Measurements from ENCODE around the gene EXD1.

The EXD1 gene

GRCh38 chr15:41231422-41232226, 1.1 kb upstream of the EXD1 start:
- DNase-seq: no peak

DNA sequence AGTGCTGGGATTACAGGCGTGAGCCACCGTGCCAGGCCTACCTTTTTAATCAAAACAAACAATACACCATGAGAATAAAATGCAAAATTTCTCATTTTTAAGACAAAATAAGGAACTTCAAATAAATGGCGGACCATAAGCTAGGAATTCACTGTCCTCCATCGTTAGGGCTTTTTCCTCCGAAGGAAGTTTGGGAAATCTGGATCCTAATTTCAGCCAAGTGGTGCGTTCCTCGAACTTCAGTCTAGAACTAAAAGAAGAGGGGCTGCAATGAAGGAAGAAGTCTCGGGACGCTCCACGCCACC, 260 bp downstream of the EXD1 start:
- no peak for DNase-seq

DNA sequence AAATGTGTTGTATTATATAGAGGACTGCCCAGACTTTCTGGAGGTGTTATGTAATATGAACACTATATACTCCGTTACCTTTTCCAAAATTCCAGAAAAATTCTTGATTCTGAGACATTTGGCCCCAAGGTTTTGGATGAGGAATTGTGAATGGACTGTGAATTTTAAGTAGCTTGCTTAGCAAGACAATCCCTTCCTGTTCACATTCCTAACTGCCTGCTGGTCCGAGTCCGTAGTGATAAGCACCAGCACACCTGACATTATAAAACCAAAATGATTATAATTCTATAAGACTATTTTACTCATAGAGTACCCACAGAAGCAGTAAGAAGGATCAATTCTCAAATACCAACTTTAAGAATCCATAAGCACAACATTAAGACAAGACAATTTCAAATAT, 11.2 kb downstream of the EXD1 start:
- DNase-seq: no peak

DNA sequence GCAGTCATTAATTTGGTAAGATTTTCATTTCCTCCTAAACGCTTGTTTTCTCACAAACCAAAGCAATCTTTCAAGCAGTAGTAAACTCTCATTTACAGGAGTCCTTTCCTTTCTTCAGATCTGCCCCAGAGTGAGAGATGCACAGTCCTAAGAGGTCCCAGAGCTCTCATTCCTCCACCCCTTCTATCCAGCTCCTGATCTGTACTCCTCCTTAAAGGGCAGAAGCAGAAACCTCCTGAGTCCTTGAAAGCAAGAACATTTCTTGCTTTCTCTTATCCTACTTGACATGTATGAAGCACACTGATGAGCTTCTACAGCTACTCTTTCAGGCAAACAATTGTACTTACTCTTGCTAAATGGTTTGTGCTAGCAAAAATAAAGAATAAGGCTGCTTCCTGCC, 11.7 kb downstream of the EXD1 start:
- no peak for DNase-seq

DNA sequence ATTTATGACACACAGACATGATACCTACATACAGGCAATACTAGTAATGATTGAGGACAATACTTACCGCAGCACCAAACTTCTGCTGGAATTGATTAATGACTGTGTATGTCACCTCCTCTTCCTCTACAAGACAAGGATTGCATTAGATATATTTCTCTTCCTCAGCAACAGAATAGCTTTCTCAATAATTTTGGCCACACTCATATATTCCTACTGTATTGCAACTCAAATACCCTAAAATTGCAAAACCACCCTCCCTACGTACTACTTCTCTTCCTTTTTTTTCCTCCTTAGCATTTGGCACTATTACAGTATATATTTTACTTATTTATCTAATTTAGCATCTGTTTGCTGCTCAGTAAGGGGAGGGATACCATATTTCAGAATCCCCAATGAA, 14.8 kb downstream of the EXD1 start:
- no peak for DNase-seq

DNA sequence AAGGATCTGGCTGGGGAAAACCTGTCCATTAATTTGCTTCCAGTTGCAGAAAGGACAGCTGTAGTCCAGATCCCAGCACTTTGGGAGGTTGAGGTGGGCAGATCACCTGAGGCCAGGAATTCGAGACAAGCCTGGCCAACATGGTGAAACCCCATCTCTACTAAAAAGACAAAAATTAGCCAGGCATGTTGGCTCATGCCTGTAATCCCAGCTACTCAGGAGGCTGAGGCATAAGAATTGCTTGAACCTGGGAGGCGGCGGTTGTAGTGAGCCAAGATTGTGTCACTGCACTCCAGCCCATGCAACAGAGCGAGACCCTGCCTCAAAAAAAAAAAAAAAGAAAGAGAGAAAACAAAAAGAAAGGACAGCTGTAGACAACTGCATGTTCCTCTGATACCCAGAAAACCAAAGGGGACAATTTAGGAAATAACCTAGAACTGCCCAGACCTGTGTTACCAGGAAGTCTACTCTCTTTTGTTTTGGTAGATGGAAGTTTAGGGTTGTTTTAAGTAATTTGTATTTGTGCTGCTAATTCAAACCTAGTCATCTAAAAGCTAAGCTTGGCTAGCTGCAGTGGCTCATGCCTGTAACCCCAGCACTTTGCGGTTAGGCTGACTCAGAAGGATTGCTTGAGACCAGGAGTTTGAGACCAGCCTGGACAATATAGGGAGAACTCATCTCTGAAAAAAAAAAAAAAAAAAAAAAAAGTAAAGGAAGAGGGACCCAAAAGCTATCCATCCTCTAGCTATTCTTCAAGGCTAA, 22.7 kb downstream of the EXD1 start:
- DNase-seq: no peak

DNA sequence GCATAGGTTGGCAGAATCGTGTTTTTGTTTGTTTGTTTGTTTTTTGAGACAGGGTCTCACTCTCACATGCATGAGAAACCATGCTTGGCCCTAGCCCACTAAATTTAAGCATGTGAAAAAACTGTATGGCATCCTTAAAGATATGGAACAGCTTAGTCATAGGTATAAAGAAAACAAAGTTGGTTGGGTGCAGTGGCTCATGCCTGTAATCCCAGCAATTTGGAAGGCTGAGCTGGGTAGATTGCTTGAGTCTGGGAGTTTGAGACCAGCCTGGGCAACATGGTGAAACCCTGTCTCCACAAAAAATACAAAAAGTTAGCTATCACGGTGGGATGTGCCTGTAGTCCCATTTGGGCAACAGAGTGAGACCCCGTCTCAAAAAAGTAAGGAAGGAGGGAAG, 25.2 kb downstream of the EXD1 start:
- no peak for DNase-seq

DNA sequence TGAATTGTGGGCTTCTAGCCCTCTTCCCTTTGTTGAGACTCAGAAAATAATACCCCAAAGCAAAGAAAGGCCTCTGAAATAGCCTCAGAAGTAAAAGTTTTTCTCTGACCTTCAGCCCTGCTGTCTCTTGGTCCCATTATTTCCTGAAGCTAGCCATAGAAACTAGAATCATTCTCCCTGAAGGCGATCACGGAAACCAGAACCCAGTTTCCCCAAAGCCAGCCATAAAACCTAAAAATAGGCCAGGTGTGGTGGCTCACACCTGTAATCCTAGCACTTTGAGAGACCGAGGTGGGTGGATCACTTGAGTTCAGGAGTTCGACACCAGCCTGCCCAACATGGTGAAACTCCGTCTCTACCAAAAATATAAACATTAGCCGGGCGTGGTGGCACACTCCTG, 27.2 kb downstream of the EXD1 start:
- DNase-seq: no peak

- no peak for DNase-seq
Observed at GRCh38 chr15:41199470-41199869, 31.1 kb downstream of the EXD1 start.

GRCh38 chr15:41194444-41194843, 36.1 kb downstream of the EXD1 start:
- DNase-seq: no peak

DNA sequence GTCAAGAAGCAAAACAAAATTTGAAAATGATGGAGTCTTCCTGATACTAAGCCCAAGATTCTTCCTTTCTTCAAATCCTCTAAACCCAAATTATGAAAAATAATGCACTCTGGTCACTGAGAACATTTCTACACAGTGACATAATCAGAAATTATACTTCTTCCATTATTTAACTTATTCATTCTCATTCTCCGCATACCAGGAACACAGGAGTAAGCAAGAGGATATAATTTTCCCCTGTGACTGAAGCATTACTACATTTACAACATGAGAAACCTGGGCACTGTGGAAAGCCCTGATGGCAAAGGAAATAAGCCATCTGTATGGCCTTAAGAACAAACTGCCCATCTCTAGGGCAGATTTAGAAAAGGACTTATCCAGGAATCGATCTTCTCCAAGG, 47.0 kb downstream of the EXD1 start:
- DNase-seq: no peak

DNA sequence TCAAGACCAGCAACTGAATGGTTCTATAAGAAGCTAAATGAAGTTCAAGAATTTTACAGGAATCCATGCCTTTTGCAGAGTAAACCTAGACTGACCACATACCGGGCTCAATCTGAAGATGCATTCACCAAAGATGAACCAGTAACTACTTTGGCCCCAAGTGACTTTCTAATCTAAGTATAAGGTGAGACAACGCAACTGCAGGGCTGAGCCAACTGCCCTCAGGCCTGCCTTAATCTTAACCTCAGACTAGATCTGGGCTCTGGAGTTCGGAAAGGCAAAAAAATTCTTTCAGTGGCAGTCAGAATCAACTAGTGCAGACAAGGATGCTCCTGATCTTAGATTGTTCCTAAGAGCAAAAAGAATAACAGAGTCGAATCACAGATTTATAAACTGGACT, 48.3 kb downstream of the EXD1 start:
- no peak for DNase-seq

DNA sequence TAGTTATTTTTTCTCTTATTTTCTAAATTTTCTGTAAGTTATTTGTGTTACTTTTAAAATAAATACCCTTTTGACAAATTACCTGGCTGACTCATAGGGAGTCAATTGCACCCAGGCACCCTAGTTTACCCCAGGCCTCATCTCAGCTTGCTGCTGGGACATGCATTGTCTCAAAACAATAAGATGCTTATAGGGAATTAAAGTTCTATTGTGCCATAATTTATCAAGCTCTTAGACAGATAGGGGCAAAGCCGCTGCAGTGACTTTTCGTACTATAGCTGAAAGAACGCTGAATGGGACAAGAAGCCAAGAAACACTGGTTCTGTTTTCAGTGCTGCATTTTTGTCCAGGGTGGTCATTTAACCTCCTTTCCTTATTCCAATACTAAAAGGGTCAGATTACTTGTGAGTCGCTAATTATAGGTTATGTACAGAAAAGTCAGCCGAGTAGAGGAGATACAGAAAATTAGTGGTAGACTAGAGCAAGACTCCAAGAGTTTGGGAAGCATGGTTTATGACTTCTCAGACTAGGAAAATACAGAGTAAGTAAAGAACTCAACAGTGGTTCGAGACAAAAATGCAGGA, 50.3 kb downstream of the EXD1 start:
- no peak for DNase-seq

DNA sequence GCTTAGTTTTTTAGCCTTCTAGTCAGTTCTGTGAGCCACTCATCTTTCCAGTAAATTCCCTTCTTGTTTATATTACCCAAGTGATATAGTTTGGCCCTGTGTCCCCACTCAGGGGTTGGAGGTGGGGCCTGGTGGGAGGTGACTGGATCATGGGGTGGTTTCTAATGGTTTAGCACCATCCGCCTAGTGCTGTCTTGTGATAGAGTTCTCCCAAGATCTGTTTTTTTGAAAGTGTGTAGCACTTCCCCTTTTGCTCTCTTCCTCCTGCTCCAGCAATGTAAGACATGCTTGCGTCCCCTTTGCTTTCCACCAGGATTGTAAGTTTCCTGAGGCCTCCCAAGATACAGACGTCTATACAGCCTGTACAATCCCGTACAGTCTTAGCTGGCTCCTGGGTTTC, 60.8 kb downstream of the EXD1 start:
- DNase-seq: no peak

- no peak for DNase-seq
Observed at GRCh38 chr15:41169086-41169485, 61.5 kb downstream of the EXD1 start.

GRCh38 chr15:41161736-41162135, 68.8 kb downstream of the EXD1 start:
- no peak for DNase-seq

DNA sequence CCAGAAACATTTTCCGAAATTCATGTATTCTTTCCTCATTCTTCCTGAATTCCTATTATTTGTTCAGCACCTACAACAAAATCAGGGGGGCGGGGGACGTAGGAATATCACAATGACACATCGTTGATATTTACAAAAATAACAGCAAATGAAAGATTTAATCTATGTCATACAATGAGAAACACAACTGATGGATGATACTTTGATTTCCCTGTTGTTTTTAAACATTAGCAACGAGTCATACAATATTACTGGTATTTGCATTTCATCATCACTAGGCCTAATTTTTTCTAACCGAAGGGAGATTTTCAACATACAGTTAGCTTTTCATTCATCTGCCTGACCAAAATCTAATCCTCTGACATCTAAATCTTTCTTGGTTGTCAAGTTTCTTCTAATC, 69.2 kb downstream of the EXD1 start:
- DNase-seq: no peak

GRCh38 chr15:41160639-41161315, 69.8 kb downstream of the EXD1 start:
- DNase-seq: no peak

GRCh38 chr15:41154412-41154811, 76.1 kb downstream of the EXD1 start:
- no peak for DNase-seq

GRCh38 chr15:41153733-41154132, 76.8 kb downstream of the EXD1 start:
- DNase-seq: no peak

- no peak for DNase-seq
Observed at GRCh38 chr15:41151451-41152005, 79.0 kb downstream of the EXD1 start.

DNA sequence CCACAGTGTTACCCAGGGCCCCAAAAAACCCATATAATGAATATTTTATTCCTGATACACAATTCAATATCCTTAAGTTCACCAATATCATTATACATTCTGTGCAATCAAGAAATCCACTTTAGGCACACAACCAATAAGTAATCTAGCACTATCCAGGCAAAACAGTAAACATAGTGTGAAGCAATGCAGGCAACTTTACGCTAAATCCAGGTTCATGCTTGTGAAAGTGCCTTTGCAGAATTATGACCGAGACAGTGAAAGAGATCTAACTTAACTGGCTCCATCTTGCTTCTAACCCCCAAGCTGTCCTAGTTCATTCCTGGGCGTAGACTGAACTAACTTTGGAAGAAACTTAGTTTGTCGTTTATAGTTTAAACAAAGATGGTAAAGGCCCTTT, 80.3 kb downstream of the EXD1 start:
- DNase-seq: no peak

DNA sequence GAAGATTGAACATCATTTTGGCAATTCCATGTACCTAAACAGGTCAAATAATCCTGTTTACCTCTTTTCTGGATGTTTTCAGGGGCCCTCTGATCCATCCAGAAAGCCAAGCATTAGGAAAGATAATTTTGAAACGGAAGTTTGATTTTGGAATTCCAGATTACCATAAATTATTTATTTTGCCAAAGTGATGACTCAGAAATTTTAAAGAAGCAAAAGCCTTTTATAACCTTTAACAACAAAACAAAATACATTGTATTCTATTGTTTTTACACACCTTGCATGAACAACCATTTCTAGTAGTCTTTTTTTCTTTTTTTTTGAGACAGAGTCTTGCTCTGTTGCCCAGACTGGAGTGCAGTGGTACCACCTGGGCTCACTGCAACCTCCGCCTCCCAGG, 82.5 kb downstream of the EXD1 start:
- DNase-seq: no peak

DNA sequence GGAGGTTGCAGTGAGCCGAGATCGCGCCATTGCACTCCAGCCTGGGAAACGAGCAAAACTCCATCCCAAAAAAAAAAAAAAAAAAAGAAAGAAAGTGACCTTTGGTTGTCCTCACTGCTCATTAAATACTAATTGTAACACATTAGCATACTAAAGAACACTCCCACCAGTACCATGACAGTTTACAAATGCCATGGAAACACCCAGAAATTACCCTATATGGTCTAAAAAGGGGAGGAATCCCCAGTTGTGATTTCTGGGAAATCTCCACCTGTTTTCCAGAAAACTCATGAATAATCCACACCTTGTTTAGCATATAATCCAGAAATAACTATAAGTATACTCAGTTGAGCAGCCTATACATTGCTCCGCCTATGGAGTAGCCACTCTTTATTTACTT, 90.9 kb downstream of the EXD1 start:
- no peak for DNase-seq

All from NCI-H524 treated with DMSO at 0.1 percent for 48 hours (cell line).